NT2/D1 (cell line): ENCODE results near the gene EMC9.

Experiments used
- DNase-seq: peaks from one replicate; pipeline ENCODE4 v3.0.0-alpha.2; 2011; ENCODE audit warnings: low read depth, low spot score
- H3K27me3 ChIP-seq: 2 replicates; pipeline ENCODE4 v1.6.0; 2011; ENCODE audit warnings: mild to moderate bottlenecking; ENCODE audit not compliant: insufficient read length, insufficient read depth
- H3K36me3 ChIP-seq: 2 replicates; pipeline ENCODE4 v1.6.1; 2011; ENCODE audit warnings: mild to moderate bottlenecking, low read length, mixed read lengths; ENCODE audit not compliant: insufficient read depth, insufficient read length
- H3K4me1 ChIP-seq: 2 replicates; pipeline ENCODE4 v1.5.1; 2011; ENCODE audit not compliant: insufficient read depth, insufficient read length
- H3K4me3 ChIP-seq: 2 replicates; pipeline ENCODE4 v1.5.1; 2011; ENCODE audit warnings: low read depth; ENCODE audit not compliant: insufficient read length
- H3K9ac ChIP-seq: 2 replicates; pipeline ENCODE4 v1.6.0; 2011; ENCODE audit warnings: low read depth; ENCODE audit not compliant: insufficient read length
- H3K9me3 ChIP-seq: 2 replicates; pipeline ENCODE4 v1.5.1; 2011; ENCODE audit warnings: mild to moderate bottlenecking, low read length; ENCODE audit not compliant: insufficient read depth
- SUZ12 ChIP-seq: IDR thresholded peaks from 2 replicates; pipeline ENCODE4 v1.6.1; 2011; ENCODE audit not compliant: insufficient read length, insufficient read depth; ENCODE audit errors: extremely low read depth
- YY1 ChIP-seq: IDR thresholded peaks from 2 replicates; pipeline ENCODE4 v1.6.1; 2011; ENCODE audit not compliant: insufficient read length, insufficient read depth
- ZNF274 ChIP-seq: IDR thresholded peaks from 2 replicates; pipeline ENCODE4 v1.6.1; 2011; ENCODE audit warnings: mild to moderate bottlenecking, low read depth, low read length

The EMC9 gene

DNA sequence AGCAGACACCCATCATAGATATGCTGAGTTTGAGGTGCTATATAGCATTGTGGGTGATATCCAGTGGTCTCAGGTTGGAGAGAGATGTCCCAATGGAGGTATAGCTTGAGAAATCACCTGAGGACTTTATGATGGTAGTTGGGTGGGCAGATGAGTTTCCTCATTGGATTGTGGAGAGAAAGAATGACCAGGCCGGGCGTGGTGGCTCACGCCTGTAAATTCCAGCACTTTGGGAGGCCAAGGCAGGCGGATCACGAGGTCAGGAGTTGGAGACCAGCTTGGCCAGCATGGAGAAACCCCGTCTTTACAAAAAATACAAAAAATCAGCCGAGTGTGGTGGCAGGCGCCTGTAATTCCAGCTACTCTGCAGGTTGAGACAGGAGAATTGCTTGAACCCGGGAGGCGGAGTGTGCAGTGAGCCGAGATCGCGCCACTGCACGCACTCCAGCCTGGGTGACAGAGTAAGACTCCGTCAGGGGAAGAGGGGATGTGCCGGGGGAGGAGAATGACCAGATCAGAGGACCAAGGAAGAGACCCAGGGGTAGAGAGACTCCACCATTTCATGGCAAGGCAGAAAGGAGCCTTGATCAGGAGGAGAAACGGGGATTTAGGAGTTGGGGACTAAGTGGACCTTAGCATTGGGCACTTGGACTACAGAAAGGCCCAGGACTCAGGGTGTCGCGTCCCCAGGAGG is 48.0 kb downstream of the EMC9 start:
- Histone ChIP-seq H3K4me1 (peaks cover 5% of the 10 kb centered on the region), H3K27me3 (peaks cover 11% of the 10 kb centered on the region), H3K9me3 (no peaks in the 10 kb centered on the region), H3K9ac (no peak overlapping the region), H3K4me3 (no peak overlapping the region), H3K36me3 (peaks cover 13% of the 10 kb centered on the region)
- DNase-seq: no peak
- no peak for TF ChIP-seq YY1
- TF ChIP-seq SUZ12: no peak
- TF ChIP-seq ZNF274: no peak

DNA sequence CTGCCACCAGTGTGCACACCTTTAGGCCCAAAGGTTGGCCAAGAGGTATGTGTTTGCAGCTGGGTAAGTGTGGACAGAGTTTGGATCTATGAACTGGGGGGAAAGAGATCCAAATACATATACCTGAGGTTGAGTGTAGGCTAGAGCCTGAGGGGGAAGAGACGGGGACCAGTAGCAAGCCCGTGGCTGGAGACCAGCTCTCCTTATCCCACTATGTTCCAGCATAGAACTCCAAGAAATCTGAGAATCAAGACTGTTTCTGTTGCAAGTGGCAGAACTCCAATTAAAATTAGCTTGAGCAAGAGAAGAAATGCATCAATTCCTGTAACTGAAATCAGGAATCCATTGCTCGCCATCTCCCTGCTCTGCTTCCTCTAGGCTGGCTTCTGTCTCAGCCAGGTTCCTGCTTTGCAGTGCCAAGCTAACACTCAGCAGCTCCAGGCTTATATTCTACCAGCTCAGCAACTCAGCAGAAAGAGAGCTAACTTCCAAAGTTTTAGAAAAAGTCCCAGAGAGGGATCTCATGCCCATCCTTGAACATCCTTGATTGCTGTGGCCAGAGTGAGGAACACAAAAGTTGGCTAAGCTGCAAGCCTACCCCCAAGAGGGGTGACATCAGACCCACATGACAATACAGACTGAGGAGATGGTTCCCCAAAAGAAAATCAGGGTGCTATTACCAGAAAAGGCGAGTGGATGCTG is 48.7 kb downstream of the EMC9 start:
- TF ChIP-seq YY1: no peak
- no peak for TF ChIP-seq SUZ12
- no peak for TF ChIP-seq ZNF274
- H3K4me3 ChIP-seq: no peak overlapping the region
- peaks cover 11% of the 10 kb centered on the region for H3K27me3 ChIP-seq
- H3K4me1 ChIP-seq: peaks cover 5% of the 10 kb centered on the region
- no peak overlapping the region for H3K9ac ChIP-seq
- DNase-seq: no peak
- no peaks in the 10 kb centered on the region for H3K9me3 ChIP-seq
- H3K36me3 ChIP-seq: peaks cover 8% of the 10 kb centered on the region

DNA sequence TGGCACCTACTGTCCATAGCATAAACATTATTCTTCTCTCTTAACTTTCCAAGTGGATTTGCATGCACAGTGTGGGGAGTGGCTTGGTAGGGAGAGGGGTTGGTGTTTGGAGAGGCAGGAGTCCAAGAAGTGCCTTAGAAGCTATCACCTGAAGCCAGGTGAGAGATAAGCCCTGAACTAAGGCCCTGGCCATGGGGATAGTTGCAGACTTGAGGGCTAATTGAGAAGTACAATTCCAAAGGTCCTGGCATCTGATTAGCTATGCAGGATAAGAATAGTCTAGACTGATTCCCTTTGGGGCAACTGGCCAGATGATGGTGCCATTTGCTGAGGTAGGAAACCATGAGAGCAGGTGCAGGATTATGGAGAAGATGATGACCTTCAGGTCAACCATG is 49.3 kb downstream of the EMC9 start:
- H3K4me3 ChIP-seq: no peak overlapping the region
- no peak for DNase-seq
- no peak for TF ChIP-seq SUZ12
- H3K4me1 ChIP-seq: peaks cover 5% of the 10 kb centered on the region
- H3K27me3 ChIP-seq: peaks cover 11% of the 10 kb centered on the region
- H3K9ac ChIP-seq: no peak overlapping the region
- peaks cover 8% of the 10 kb centered on the region for H3K36me3 ChIP-seq
- no peaks in the 10 kb centered on the region for H3K9me3 ChIP-seq

DNA sequence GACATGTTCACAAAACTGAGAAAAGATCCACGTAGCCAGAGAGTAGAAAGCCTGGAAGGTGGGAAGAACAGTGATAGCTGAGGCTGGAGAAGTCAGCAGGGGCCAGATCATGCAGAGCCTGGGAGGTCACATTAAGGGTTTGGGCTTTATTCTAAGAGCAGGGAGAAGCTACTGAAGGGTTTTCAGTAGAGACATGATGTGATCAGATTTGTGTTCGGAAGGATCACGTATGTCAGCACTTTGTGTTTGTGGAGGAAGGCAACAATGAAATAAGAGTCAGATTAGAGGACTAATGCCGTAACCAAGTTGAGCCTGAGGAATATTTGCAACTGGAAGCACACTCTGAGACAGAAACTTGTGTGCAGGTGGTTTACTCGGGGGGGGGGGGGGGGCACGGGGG is 51.5 kb downstream of the EMC9 start:
- TF ChIP-seq ZNF274 (no peak), SUZ12 (no peak), YY1 (no peak)
- no peaks in the 10 kb centered on the region for H3K36me3 ChIP-seq
- H3K9ac ChIP-seq: no peak overlapping the region
- DNase-seq: no peak
- H3K27me3 ChIP-seq: peaks cover 11% of the 10 kb centered on the region
- peaks cover 3% of the 10 kb centered on the region for H3K4me1 ChIP-seq
- H3K4me3 ChIP-seq: no peak overlapping the region
- no peaks in the 10 kb centered on the region for H3K9me3 ChIP-seq
